NCI-H748 treated with DMSO at 0.1 percent for 48 hours (cell line): ENCODE measurements around the gene CLDN20.

ENCODE experiments used
- DNase-seq: peaks from one replicate; lab custom pipeline; 2025; lab: John Stamatoyannopoulos, UW

The CLDN20 gene

DNA sequence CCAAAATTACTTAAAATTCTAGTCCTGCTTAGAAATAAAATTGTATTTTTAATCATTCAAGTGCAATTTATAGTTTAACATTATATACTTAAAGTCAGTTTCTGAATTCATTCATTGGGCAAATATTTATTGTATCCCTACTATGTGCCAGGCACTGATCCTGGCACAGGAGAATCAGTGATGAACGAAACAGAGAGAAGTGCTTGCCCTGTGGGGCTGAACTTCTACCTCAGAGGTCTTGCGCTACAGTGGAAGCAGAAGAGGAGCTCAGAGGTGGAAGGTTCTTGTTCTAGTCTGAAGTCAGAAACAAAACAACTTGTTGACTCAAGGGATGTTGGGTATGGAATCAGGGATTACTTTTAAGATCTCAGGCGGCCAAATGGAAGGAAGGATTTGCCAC, 6.0 kb downstream of the CLDN20 start:
- DNase-seq = no peak

DNA sequence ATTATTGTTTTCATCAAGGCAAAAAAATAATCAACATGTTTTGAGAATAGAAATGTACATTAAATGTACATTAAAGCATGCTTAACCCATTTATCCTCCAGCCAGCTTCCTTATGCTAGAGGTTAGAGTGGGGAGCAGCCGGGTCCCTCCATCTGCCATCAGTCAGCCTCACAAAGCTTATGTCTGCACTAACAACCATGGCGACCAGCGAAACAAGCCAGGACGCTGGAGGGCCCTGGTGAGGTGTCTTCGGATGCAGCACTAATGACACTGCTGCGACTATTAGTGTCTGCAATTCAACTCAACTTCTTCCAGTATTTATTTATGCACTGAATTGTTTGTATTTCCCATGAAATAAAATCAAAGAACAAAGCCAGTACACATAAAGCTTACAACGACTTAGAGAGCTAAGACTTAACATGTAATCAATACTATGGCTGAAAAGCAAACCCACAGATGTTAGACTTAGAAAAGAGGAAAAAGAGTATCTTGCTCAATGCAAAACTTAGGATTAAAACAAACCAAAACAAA, 6.8 kb downstream of the CLDN20 start:
- DNase-seq = no peak

- no peak for DNase-seq
These were observed 7.3 kb downstream of the CLDN20 start for GRCh38 chr6:155271145-155271544.

- no peak for DNase-seq
These were observed 8.8 kb downstream of the CLDN20 start for GRCh38 chr6:155272353-155273232.

- DNase-seq = no peak
These were observed 9.6 kb downstream of the CLDN20 start for GRCh38 chr6:155273431-155273830.

GRCh38 chr6:155274106-155274505, 10.3 kb downstream of the CLDN20 start:
- no peak for DNase-seq

GRCh38 chr6:155274533-155274932, 10.7 kb downstream of the CLDN20 start:
- DNase-seq = no peak

GRCh38 chr6:155275808-155276480, 12.1 kb downstream of the CLDN20 start:
- DNase-seq = no peak

DNA sequence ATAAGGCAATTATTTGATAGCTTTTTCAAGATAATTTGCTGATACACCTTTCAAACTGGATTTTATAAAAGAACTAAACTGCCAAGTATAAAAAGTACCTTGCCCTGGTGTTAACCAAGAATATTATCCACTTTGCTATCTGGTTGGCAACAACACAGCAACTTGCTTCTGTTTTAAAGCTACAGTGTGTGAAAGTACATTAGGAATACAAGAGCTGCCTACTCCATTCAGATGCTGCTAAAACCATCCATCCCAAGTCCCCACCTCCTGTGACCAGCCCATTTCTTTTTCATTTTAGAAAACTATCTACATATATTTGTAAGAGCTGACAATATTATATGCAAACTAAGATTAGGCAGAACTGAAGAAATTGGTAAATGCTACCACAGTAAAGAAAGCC, 12.8 kb downstream of the CLDN20 start:
- DNase-seq = no peak

GRCh38 chr6:155278319-155279049, 14.7 kb downstream of the CLDN20 start:
- no peak for DNase-seq

DNA sequence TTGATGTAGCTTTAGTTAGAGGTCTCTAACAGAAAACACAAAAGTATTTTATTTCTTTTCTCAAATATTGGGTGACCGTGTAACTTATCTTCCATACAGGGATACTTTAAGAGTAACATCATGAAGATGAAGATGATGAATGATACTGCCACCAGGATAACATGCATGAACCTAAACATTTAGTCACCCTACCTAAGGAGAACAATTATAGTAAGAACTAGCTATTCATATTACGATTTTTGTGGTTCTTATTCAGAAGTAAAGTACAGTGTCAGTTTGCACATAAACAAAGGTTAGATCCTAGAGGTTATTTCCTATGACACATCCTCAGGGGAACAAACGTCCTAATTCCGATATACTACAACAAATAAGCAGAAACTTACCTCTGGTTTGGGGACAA, 21.0 kb downstream of the CLDN20 start:
- no peak for DNase-seq

DNA sequence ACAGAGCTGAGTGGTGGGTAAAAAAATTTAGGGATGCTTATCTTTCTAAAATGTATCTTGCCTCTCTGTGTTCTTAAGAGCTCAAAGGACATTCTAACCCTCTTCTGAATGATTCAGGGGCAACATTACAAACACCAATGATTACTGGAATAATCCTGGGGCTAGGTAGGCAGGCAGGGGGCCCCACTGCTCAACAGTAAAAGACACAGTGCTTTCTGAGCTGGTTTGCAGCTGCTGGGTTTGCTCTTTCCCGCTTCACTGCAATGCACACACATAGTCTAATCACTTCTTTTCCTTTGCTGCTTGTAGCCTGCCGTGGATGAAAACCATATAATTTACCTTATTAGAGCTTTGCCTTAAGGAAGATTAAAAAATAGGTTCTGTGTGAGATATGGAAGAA, 23.9 kb downstream of the CLDN20 start:
- no peak for DNase-seq

DNA sequence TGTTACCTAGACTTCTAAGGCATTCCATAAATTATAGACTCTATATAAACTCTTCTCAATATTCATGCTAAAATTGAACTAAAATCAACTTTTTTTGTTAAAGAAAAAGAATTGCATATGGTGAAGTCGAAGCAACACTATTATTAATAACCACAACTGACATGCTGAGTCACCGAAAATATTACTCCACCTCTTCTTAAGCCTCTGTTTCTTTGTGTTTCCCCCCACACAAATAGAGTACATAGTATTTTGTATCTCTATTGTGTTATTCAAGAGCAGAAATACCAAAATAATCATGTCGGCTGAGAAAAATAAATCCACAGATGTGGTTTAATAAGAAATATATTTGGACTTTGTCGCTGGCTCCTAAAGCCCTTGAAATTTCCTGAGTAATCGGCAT, 26.7 kb downstream of the CLDN20 start:
- no peak for DNase-seq

DNA sequence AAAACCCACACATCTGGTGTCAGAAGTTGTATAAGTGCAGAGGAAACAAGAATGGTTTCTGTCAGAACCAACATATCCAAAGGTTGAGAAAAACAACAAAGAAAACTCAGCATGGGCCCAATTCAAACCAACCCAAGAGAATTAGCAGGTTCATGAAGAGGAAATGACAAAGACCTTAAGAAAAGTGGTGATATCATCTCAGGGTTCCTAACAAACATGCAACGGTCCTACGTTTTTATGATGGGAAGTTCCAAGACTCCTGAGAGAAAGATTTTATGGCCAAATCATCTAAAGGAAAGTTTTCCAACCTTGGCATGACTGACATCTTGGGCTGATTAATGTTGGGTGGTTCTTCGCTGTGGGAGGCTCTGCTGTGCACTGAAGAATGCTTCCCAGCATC, 27.5 kb downstream of the CLDN20 start:
- DNase-seq = no peak

- no peak for DNase-seq
These were observed 28.9 kb downstream of the CLDN20 start for GRCh38 chr6:155292711-155293110.

DNA sequence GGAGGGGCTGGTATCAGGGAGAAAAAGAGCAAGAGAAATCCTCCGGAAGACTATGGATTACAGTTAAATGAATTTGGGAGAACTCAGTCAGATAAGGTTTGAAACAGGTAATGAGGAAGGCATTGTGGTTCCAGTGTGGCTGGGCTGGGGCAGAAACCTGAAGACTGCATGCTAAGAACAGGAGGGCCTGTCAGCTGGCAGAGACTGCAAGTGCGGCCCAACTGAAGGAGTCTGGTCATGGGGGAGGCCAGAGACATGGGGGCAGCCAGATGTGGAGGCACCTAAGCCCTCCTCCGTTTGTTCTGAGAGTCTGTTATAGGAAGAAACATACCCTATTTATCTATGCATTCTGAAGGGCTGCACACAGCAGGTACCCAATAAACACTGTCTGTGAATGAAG, 33.9 kb downstream of the CLDN20 start:
- DNase-seq = no peak

GRCh38 chr6:155301867-155302266, 38.1 kb downstream of the CLDN20 start:
- DNase-seq = no peak

DNA sequence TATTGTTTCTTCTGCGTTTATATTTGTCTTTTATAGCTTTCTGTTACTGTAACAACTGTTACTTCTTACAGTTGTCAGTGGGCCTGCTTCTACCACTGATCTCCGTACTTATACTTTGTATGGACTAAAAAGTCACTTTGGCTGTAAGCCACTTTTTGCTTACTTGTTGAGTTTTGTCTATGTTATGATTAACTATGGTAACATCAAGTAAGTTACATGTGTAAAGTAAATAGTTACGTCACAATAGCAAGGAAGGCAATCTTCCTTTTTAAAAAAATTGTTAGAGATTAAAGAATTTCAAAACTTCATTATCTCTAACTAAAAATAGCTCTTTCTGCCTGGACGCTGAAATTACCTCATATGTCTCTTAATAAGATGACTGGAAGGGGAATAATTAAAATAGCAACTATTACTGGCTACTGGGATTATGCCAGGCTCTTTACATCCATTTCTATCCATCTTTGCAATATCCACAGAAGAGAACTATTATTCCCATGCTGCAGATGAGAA, 39.6 kb downstream of the CLDN20 start:
- no peak for DNase-seq

GRCh38 chr6:155306958-155307357, 43.1 kb downstream of the CLDN20 start:
- DNase-seq = no peak

- DNase-seq = no peak
These were observed 45.3 kb downstream of the CLDN20 start for GRCh38 chr6:155309150-155309549.

DNA sequence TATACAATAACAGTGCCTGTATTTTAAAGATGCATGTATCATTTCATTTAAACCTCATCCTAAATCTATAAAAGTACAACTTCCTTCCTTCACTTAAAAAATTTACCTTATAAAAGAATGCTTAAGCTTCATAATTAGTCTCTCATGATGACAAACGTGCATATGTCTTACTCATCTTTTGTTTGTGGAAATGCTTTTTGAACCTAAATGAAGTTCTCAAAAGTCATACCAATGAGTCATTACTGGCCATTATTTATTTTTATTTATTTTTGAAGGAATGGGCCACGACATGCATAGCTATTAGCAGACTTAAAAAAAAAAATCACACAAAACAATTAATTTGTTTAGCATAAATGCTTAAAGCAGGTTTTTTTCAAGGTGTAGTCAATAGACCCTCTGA, 46.8 kb downstream of the CLDN20 start:
- no peak for DNase-seq

DNA sequence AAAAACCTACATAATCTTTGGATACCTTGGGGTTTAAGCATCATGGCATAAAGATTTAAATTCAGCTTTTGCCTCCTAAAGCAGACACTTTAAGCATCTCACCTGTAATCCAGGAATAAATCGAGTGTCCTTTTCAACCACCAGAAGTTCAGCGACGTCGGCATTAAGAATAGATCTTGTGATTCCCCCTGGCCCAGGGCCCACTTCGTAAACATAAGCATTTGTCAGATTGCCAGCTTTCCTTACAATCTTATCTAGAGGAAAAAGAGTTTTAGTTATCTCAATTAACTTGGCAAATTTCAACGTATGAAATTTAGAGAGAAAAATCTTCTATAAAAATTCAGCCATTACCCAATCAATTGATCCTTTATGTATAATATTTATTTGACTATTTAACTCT, 47.3 kb downstream of the CLDN20 start:
- DNase-seq = no peak
